Amniotic epithelial cell (primary cell): ENCODE measurements around the gene IGSF9B.

Experiments
- DNase-seq: peaks from one replicate; pipeline ENCODE4 v3.0.0-alpha.2; 2010; ENCODE audit warnings: low read depth

Gene IGSF9B

DNA sequence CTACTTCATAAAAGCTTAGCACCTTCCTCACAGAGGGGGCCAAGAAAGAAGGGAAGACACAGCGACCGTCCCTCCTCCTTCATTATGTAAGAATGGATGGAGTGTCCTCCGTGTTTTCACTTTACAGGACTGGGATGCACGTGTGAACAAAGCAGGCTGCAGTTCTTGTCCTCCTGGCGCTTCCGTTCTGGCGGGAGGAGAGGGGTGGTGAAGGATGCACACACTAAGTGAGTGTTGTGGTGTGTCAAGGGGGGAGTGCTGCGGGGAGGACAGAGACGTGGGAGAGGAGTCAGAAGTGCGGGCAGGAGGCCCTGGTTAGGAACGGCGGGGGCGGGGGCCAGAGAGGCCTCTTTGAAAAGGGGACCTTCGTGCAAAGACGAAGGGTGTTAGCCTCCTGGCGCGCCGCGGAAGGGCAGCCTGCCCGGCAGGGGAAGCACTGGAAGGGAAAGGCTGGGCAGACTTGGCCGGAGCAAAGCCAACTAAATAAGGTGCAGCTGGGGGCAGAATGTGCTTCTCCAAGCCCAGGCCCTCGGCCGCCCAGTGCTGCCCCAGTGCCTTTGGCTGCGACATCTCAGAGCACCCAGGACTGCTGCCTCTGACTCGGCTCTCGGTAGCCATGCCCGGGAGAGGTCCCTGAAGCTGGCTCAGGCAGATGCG lies 27.0 kb upstream of the IGSF9B start:
- no peak for DNase-seq

DNA sequence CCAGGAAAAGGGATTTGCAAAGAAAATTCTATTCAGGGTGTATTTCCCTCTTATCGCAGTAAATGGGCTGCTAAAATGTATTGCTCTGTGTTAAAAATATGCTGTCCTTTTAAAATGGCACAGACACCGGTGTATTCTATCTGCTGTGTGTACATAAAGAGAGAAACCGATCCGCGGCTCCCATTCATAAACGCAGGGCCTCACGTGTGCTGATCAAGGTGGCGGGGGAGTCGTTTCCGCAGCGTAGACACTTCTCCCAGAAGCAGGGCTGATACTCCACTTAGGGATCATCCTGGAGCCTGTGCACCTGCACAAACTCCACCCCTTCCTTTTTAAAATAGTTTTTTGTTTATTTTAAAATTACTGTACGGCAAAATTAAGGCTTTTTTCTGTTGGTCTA lies 26.1 kb upstream of the IGSF9B start:
- no peak for DNase-seq

DNA sequence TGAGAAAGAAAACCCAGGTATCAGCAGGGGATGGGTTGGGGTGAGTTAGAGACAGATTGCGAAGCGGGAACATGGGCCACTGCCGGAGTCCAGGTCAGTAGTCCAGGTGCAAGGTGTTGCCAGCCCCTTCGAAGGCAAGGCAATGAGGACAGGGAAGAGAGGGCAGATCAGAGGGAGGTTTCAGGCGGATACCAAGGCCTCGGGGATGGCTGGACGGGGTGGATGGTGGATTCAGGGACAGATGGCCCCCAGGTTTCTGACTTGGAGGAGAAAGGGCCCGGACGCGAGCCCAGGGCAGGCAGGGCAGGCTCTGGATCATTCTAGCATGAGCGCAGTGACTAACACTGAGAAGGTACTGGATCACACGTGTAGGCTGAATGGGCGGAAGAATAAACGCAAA lies 25.4 kb upstream of the IGSF9B start:
- DNase-seq = no peak

DNA sequence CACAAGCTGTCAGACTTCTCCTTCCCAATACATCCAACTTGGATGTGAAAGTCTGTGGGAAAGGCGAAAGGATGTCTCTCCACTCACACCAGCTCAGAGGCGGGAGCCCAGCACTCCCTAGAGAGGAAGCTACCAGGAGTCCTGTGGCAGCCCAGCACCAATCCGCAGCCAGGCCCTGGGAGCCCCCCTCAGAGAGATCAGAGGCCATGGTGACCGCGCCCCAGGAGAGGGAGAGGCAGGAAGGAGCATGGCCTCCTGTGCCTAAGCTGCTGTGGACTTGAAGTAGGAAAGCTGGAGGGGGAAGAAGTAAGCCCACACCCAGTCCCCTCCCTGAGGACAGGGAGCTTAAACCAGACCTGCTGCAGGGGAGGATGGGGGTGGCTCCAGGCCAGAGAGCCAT lies 24.4 kb upstream of the IGSF9B start:
- no peak for DNase-seq

DNA sequence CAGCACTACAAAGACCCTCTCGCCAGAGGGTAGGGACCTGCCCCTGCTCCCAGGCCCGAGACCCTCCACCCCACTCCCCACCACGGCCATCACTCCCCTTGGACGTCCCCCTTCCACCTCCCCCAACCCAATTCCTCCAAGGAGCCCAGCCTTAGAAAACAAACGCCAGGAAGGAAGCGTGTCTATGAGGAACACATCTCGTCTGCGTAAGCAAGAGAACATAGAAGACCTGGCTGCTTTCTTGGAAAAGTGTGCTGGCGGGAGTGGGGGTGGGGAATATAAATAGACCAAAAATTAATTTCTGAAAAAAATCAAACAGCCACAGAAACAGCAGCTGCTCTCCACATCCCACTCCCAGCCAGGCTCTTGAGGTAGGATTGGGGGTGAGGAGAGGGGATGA lies 23.9 kb upstream of the IGSF9B start:
- no peak for DNase-seq

DNA sequence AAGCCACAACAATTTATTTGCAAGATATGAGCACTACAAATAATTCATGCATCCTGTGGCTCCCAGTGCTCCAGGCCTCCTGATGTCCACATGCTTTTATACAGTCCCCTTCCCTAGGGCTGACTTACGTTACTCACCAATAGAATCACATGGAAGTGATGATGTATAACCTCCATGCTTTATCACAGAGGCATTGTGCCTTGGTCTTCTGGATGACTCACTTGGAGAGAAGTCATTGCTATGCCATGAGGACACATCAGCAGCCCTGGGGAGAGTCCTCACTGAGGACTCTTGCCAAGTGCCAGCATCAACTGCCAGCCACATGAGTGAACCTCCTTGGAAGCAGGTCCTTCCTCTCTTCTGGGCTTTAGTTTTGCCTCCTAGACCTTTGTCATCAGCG lies 22.0 kb upstream of the IGSF9B start:
- no peak for DNase-seq

DNA sequence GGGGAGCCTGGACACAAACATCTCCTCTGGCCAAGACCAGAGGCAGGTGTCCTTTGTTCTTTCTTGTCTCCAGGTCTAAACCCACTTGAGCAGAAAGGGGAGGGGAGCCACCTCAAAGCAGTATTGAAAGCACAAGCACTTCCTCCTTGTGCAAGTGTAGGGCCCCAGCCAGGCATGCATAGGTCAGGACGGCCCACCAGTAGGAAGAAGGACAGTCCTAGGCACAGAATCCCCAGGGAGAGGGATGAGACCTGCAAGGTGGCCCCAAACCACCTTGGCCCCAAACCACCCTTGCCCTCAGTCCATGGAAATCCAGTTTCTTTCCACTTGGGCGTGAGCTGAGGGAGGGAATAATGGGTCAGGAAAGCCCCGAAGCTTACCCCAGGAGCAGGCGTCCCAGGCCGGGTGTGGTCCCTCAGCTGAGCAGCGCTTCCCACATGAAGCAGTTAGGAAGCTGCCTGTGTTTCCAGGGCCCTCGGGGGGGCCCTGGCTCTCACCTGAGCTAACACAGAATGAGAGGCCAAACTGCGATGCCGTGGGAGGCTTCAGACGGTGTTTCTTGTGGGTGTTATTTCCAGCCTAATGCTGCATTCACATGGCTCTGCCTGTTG lies 20.4 kb upstream of the IGSF9B start:
- no peak for DNase-seq

DNA sequence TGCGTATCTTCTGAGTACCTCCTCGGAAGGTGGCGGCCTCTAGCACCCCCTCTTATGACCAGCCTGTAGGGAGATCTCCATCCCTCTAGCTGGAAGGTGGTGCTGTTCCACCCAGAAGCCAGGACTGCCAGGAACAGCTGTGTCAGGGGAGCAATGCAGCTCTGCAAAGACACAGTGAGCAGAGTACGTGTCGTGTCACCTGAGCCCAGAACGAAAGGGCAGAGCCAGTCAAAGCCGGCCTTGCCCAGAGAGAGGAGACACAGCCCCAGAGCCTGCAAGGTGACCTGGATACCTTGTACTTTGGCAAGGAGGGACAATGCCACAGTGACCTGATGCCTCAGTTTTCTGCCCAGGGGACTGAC lies 18.7 kb upstream of the IGSF9B start:
- DNase-seq = no peak

DNA sequence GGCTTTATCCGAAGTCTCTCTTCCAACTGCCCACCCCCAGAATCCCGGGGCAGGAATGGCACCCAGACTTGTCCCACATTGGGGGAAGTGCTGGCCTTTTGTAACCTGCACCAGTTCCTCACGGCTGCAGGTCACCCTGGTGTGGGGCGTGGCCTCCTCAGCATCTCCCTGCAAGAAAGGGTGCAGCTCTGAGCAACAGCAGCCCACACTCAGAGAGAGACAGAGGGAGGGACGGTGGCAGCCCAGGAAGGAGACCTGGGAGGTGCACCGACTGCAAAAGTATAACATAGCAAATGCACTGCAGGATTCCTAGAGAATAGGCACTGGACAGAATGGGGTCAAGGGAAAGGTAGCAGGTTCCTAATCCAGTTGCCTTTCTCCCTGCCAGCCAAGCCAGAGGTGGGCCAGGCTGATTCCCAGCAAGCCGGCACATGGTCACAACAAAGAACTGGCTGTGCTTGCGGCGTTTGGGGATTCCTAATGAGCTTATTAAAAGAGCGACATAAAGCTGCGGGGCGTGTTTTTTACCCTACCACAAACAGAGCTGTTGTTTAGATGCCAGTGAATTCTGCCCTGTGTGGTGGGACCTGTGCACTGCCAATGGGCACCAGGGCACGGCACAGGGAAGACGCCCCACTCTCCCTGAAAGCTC lies 18.2 kb upstream of the IGSF9B start:
- DNase-seq = no peak

DNA sequence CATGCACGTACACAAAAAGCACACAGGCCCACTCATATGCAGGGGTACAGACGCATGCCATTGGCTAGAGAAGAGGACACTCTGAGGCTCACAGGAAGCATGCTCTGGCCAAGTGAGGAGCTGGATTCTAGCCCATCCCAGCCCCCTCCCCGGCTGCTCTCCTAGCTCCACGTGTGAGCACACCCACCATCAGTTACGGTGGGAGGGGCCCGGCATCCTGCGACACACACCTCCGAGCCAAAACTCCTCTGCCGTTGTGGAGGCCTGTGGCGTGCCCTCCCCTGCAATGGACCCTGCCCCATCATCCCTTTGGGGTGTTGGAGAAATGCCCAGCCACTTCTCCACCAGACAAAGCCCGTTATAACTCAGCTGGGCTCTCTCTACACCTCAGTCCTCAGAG lies 15.1 kb upstream of the IGSF9B start:
- DNase-seq = no peak

DNA sequence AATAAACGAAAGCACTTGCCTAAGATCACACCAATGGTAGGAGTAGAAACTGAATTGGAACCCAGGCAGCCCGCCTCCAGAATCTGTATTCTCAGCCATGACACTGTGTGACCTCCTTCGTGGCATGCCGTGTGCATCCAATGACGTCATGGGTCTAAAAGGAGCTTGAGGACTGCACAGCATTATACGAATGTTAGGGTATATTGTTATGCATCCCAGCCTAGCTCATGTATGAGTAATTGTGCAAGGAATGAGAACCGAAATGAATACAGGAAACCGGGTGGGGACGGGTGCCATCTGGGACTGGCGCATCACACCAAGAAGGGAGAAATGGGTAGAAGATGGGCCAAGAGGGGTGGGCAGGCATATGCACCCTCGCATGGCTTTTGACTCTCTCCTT lies 12.3 kb upstream of the IGSF9B start:
- no peak for DNase-seq

DNA sequence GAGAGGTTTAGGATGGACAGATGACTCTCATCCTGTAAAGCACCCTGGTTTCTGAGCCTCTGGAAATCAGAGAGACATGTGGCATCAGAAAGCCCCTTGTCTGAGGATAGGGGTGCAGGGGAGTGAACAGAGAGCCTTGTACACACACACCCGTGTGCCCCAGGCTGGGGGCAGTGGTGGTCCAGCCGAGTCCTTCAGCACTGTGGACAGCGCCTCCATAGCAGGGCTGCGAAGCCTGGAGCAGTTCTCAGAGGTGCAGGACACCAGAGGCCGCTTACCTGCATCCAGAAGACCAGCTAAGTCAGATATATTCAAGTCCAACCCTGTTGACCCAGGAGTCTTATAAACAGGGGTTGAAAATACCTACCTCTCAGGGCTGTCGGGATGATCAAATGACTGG lies 11.5 kb upstream of the IGSF9B start:
- no peak for DNase-seq

DNA sequence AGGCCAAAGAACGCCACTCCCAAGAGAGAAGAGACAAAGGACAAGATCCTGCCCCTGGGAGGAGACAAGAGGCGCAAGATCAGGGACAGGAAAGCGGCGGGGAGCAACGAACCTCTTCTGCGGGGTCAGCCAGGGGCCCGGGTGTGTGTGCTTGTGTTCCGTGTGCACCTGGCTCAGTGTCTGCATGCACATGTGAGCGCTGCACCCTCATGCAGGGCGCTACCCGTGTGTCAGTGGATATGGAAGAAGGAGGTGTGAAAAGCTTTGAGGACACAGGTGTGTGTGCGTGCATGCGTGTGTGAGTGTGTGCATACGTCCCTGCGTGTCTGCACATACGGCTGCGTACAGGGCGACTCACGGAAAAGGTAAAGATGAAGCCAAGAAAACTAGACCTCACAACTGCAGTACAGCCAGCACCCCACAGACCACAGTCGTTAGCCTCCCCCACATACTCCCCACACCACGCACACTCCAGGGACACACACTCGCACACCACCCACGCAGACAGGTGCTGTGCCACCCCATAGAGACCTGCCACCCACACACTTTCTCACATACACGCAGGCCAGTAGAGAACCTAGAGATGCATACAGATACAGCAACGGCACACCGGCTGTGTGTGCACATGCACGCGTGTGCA lies 11.0 kb upstream of the IGSF9B start:
- DNase-seq = no peak

DNA sequence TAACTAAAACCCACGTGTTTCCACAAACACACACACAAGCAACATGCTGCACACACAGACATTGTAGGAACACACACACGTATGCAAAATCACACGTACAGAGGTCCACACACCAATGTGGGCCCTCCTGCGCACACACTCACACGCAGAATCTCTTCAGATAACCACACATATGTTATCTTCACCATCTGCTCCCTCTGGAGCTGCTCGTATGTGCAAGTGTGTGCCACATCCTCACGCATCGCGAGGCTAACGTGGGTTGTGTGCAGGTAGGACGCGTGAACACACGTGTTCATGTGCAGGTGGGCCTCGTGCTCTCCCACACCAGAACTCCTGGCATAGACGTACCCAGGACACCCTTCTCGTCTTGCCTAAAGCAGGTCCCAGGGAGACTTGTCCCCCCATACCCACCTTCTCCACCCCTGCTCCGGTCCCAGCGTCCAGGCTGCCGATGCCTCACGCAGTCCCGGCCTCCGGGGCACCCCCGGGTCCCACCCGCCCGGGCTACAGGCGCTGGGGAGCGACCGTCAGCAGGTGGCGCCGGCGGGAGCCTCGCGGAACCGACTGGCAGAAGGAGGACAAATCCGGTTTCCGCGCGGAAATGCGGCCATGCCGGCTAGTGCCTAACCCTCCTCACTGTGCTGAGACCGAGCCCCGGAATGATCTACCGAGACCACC lies 10.3 kb upstream of the IGSF9B start:
- no peak for DNase-seq

DNA sequence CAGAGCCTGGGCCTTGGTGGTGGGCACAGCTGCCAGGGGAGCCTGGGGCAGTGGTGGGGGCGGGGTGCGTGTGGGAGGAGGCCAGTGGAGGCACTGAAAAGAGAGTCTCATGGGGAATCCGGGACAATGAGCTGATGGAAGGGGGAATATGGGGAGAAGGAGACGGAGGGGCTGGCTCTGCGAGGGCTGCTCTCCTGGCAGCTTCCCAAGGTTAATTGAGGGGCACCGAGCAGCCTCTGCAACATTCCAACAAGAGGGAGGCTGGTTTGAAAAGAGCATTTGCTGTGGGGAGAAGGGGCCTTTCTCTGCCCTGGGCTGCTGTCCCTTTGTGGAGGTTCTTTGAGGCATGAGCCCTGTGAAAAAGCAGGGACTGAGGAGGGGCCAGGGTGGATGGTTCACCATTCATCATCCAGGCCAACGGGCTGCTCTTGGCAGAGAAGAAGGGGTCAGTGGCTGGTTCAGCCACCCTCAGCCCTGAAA lies 9.4 kb upstream of the IGSF9B start:
- DNase-seq = no peak

DNA sequence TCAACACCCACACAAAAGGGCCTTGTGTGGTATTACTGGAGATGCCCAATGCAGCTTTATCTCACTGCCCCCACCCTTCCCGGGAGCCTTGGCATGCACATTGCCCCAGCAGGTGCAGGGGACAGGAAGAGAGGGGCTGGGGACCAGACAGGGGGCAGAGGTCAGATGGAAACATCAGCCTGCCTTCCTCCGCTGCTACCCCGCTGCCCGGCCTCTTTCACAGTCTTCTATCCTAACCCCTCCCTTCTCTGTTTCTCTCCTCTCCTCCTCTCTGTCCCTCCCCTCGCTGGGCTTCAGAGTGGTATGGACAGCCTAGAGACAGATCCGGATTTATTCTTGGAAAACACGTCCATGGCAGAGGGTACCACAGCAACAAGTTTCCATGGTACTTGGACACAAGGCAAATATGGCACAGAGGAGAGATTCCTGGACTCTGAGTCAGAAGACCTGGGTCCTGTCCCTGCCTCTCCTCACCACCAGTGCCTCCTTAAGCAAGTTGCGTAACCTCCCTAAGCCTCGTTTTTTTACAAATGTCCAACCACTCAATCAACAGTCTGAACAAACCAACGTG lies 8.3 kb upstream of the IGSF9B start:
- peak; percentile 63 for DNase-seq

DNA sequence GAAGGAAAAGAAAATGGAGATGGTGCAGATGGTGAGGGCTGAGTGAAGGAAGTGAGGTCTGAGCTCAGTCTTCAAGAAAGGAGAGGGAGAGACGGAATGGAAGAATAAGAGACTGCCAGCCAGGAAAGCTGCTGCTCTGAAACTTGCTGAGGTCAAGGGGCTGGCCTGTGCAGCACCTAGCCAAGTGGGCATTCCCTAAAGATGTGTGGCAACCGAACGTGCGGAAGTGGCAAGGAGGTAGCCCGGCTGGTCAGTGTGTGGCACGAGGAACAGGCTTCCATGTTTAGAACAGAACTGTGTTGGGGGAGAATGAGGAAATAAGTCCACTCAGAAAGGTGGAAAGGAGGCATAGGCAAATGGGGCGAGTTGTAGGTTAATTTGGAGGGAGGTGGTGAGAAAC lies 7.6 kb upstream of the IGSF9B start:
- no peak for DNase-seq

DNA sequence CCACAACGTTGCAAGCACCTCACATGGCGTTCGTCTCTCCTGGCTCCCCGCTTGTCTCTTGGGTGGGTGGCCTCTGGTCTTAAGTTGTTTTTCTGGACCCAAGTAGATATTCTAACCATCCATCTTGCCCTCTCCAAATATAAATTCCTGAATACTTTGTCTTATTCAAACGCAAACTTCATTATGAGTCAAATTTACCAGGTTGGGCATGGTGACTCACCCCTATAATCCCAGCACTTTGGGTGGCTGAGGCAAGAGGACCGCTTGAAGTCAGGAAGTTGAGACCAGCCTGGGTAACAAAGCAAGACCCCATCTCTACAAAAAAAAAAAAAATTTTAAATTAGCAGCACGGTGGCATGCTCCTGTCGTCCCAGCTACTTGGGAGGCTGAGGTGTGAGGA lies 5.1 kb upstream of the IGSF9B start:
- DNase-seq = no peak

DNA sequence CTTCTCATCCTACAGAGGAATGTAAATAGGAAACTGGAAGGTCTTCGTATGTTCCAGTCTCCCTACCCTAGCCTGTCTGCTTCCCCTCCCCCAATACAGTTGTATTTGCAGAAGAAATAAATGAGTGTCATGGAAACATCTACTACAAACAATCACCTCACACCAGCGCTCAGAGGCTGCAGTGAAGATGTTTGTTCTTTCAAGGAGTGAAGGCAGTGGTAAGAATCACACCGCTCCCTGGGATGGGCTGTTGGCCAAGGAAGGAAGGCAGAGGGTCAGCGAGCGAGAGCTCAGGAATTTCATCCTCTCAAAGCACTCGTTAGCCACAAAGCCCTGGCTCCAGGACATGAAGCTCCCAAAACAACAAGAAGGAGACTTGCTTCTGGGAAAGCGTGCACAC lies 1.1 kb upstream of the IGSF9B start:
- DNase-seq = no peak

DNA sequence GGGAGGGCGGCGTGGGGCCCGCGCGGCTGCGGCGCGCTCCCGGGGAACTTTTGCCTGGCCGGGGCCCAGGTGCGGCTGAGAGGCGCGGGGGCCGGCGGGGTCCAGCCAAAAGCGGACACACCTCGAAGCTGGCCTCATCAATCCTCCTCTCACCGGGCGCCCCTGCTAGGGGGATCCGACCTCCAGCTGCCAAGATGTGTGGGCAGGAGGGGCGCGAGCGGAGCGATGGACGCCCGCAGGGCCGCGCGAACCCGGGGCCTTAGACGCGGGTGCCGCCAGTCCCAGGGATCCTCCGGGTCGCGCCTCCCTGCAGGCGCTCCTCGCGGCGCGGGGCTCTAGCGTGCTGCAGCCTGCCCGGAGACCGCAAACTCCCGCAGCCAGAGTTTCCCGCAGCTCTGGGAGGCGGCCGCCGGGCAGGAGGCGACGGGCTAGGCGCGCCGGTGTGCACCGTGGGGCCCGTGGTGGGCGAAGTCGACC lies 785 bp downstream of the IGSF9B start:
- DNase-seq = no peak

DNA sequence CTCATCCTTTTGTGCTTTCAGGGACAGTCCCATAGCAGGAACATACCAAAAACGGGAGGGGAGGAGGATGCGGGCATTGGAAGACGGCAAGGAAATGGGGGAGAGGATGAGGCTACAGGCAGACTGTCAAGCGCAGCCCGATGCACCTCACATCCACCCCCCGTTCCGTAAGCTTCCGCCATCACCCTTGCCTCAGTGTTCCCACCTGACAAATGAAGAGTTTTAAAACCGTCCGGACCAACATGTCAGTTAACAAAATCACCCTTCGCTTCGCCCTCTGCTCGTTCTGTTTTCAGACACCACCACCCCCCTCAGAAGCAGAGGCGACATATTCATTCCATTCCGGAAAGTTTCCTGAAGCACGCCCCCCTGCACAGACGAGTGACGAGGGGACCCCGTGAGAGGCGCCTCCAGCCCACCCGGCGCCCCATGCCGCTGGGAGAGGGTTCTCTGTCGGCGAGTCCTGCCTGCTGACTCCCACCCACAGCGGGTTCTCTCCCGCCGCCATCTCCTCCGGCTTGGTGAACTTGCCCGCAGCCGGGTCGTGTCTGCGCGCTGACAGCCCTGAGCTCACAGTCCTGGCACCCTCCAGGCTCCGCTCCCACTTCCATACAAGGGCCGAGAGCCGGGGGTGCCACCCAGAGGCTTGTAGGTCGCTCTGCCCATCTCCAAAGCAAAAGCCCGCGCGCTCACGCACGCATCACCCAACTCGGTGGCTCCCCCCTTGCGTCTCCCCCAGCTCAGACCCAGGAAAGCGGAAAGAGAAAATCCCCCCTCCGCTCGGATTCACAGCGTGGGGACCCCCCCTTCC lies 1.5 kb downstream of the IGSF9B start:
- no peak for DNase-seq
